Measurements from ENCODE around the gene GLDN. TPM values are rescaled to one million over a fixed set of nuclear protein-coding genes. Genes with fewer than 3 reads are reported as not detected.

Gene GLDN
- total and polyA plus RNA-seq, 2 of the 4 experiments (the other 2 are of a cell fraction) = under 0.01 TPM; not detected in 1

- Histone ChIP-seq H4K8ac (ENCODE audit: low read depth in 2 of 2, low read length in 2 of 2) (no peak overlapping the region), H3K27ac (ENCODE audit: insufficient read depth, low read length) (no peak overlapping the region), H3K4ac (ENCODE audit: low read depth, low read length) (no peak overlapping the region), H2AK9ac (replicated peaks; ENCODE audit: low read depth, low read length, poor library complexity) (no peak overlapping the region), H3K36me3 (ENCODE audit: control insufficient read depth, insufficient read depth, low read length) (no peaks in the 10 kb centered on the region), H2AFZ (replicated peaks; ENCODE audit: low read length, poor library complexity) (no peak overlapping the region), H3K4me2 (ENCODE audit: low read depth, low read length) (no peak overlapping the region), H2BK5ac (ENCODE audit: low read depth, low read length, poor library complexity, severe bottlenecking) (no peak overlapping the region), H2AK5ac (ENCODE audit: low read depth, low read length) (no peak overlapping the region), H2BK15ac (ENCODE audit: low read depth, low read length) (no peak overlapping the region), H3K27me3 (ENCODE audit: control insufficient read depth, insufficient read depth, low read length) (peaks cover 30% of the 10 kb centered on the region), H3K4me1 (ENCODE audit: control insufficient read depth, insufficient read depth, low read length) (no peaks in the 10 kb centered on the region; the same call in 1 of the 2 replicates), H4K91ac (ENCODE audit: insufficient read depth, low read depth, low read length) (no peak overlapping the region), H4K20me1 (ENCODE audit: insufficient read depth, low read length) (no peaks in the 10 kb centered on the region), H3K79me1 (ENCODE audit: low read depth in 1 of 2, low read length in 2 of 2) (no peaks in the 10 kb centered on the region), H3K23ac (ENCODE audit: low read depth, low read length) (no peak overlapping the region), H2BK20ac (ENCODE audit: low read depth, low read length) (no peak overlapping the region), H3K9me3 (ENCODE audit: control insufficient read depth, insufficient read depth, low read length) (no peaks in the 10 kb centered on the region), H3K14ac (replicated peaks; ENCODE audit: low read depth, low read length) (no peak overlapping the region), H3K18ac (ENCODE audit: low read depth, low read length) (no peak overlapping the region), H2BK120ac (ENCODE audit: low read depth, low read length) (no peak overlapping the region), H3K9me1 (ENCODE audit: insufficient read depth, low read length) (no peaks in the 10 kb centered on the region), H3K9ac (ENCODE audit: low read depth, low read length) (no peak overlapping the region), H4K5ac (ENCODE audit: low read depth, low read length) (no peak overlapping the region), H3K4me3 (ENCODE audit: insufficient read depth, low read depth, low read length) (no peak overlapping the region), H3K56ac (ENCODE audit: extremely low read depth, insufficient read depth, low read length) (no peak overlapping the region)
- ChIA-PET POLR2A (ENCODE audit: unreplicated experiment) (no interaction called here), CTCF (no interaction called here)
- 64% methylated on average over 5 of the region's 7 CpGs; no CpG with 5 or more reads in 1 of the 2 experiments for WGBS, 2 experiments (ENCODE audit: extremely low coverage in 2 of 2, insufficient read length in 1 of 2)
- in situ Hi-C loops (cut with MboI; ENCODE audit: low sequenced_read_pairs) (no loop called here), dilution Hi-C loops (cut with HindIII; ENCODE audit: low sequenced_read_pairs, unreplicated experiment) (no loop called here), intact Hi-C loops (cut with micrococcal nuclease) (no loop called here)
- no TSS peak for BruUV-seq (replicated peaks)
- TF ChIP-seq RAD21 (IDR thresholded peaks at IDR 0.05; ENCODE audit: low read length) (no peak), NFE2L2 (IDR thresholded peaks at IDR 0.05; ENCODE audit: low read depth, low read length) (no peak), RCOR1 (IDR thresholded peaks at IDR 0.05; ENCODE audit: insufficient replicate concordance, low read length) (no peak), ELK1 (IDR thresholded peaks at IDR 0.05; ENCODE audit: borderline replicate concordance, low read depth, low read length) (no peak), SMC3 (IDR thresholded peaks at IDR 0.05; ENCODE audit: low read depth, low read length) (no peak), MAFK (IDR thresholded peaks at IDR 0.05; ENCODE audit: low read depth, low read length) (no peak), BHLHE40 (IDR thresholded peaks at IDR 0.05; ENCODE audit: low read depth, low read length) (no peak), RFX5 (IDR thresholded peaks at IDR 0.05; ENCODE audit: low read depth, low read length) (no peak)
- no peak for ATAC-seq (ENCODE audit: low read depth)
- no peak for DNase-seq
Measured at GRCh38 chr15:51359981-51360380, 18.5 kb downstream of the GLDN start.
